Measurements from ENCODE around the gene SEC22C.

Gene SEC22C

GRCh38 chr3:42498791-42499477 lies 82.8 kb downstream of the SEC22C start:
- H3K27me3 ChIP-seq (ENCODE audit: insufficient read depth, low read depth) = no peaks in the 10 kb centered on the region
- no peaks in the 10 kb centered on the region for H3K4me1 ChIP-seq (ENCODE audit: low read depth, poor library complexity, severe bottlenecking)

GRCh38 chr3:42498034-42498433 lies 83.7 kb downstream of the SEC22C start:
- H3K9ac ChIP-seq = no peak overlapping the region
- H3K4me1 ChIP-seq (ENCODE audit: low read depth, poor library complexity, severe bottlenecking) = no peaks in the 10 kb centered on the region
- H3K27ac ChIP-seq = no peak overlapping the region
- H3K36me3 ChIP-seq (ENCODE audit: insufficient read depth) = no peaks in the 10 kb centered on the region
- TF ChIP-seq CTCF (conservative IDR thresholded peaks at IDR 0.05; ENCODE audit: low read depth, low read length) = no peak
- H3K4me3 ChIP-seq (IDR thresholded peaks at IDR 0.05; ENCODE audit: insufficient read depth, low read depth, low read length) = no peak overlapping the region
- no peak overlapping the region for H3K4me2 ChIP-seq
- no peak overlapping the region for H2AFZ ChIP-seq (ENCODE audit: low read depth)
- H4K20me1 ChIP-seq (ENCODE audit: insufficient read depth) = no peaks in the 10 kb centered on the region
- no peaks in the 10 kb centered on the region for H3K79me2 ChIP-seq (ENCODE audit: insufficient read depth, low read depth)
- H3K27me3 ChIP-seq (ENCODE audit: insufficient read depth, low read depth) = no peaks in the 10 kb centered on the region

More at GRCh38 chr3:42498791-42499477, 82.8 kb downstream of the SEC22C start:
- Histone ChIP-seq H3K79me2 (ENCODE audit: insufficient read depth, low read depth) (no peaks in the 10 kb centered on the region), H4K20me1 (ENCODE audit: insufficient read depth) (no peaks in the 10 kb centered on the region), H3K4me3 (IDR thresholded peaks at IDR 0.05; ENCODE audit: insufficient read depth, low read depth, low read length) (no peak overlapping the region), H2AFZ (ENCODE audit: low read depth) (no peak overlapping the region), H3K36me3 (ENCODE audit: insufficient read depth) (no peaks in the 10 kb centered on the region), H3K27ac (no peak overlapping the region), H3K4me2 (no peak overlapping the region), H3K9ac (no peak overlapping the region)
- no peak for TF ChIP-seq CTCF (conservative IDR thresholded peaks at IDR 0.05; ENCODE audit: low read depth, low read length)
